AG04449 (cell line): Measurements from ENCODE around the gene DUSP3.

Source experiments
- CTCF ChIA-PET: fragments of 350-600 bp; formaldehyde crosslinking; extraction: SDS; loops from one replicate; lab custom pipeline; 2021; ENCODE audit warnings: antibody characterized with exemption; lab: Yijun Ruan, JAX
- POLR2A ChIA-PET: fragments of 400-600, 350-600 bp; formaldehyde crosslinking; extraction: SDS; loops from one replicate; lab custom pipeline; 2020; ENCODE audit warnings: antibody characterized with exemption, inconsistent platforms; lab: Yijun Ruan, JAX
- DNase-seq: peaks from one replicate; pipeline ENCODE4 v3.0.0-alpha.2; 2010; ENCODE audit warnings: low read depth, low spot score
- H3K4me3 ChIP-seq: 2 replicates; pipeline ENCODE4 v1.5.1; 2011; ENCODE audit warnings: low read depth, mild to moderate bottlenecking, control low read depth, low read length
- TF ChIP-seq, protein P1 (sequence below): IDR thresholded peaks from one replicate; pipeline ENCODE4 v1.5.1; 2011; ENCODE audit warnings: mild to moderate bottlenecking, moderate library complexity, low read length, control low read depth, inconsistent platforms; ENCODE audit not compliant: insufficient read depth; ENCODE audit errors: missing control alignments

DUSP3 gene

DNA sequence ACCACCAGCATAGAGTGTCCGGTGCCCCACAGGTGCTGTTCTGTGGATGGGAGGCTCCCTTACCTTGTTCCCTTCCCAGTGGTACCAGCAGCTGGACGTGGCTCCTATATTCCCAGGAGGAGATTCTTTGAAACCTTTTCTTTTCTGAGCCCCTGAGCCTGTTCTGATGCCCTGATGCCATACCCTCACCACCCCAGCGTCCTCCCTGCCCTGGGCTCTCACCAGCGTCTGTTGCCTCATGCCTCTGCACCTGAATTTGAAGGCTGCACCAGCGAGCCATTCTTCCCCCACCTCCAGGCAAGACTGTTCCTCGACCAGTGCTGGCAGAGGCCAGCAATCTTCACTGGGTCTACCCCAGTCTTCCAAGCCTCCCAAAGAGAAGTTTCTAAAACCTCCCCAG lies 20.7 kb downstream of the DUSP3 start:
- no peak for DNase-seq
- TF ChIP-seq, protein P1, sequence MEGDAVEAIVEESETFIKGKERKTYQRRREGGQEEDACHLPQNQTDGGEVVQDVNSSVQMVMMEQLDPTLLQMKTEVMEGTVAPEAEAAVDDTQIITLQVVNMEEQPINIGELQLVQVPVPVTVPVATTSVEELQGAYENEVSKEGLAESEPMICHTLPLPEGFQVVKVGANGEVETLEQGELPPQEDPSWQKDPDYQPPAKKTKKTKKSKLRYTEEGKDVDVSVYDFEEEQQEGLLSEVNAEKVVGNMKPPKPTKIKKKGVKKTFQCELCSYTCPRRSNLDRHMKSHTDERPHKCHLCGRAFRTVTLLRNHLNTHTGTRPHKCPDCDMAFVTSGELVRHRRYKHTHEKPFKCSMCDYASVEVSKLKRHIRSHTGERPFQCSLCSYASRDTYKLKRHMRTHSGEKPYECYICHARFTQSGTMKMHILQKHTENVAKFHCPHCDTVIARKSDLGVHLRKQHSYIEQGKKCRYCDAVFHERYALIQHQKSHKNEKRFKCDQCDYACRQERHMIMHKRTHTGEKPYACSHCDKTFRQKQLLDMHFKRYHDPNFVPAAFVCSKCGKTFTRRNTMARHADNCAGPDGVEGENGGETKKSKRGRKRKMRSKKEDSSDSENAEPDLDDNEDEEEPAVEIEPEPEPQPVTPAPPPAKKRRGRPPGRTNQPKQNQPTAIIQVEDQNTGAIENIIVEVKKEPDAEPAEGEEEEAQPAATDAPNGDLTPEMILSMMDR, result no peak
- ChIA-PET POLR2A (no interaction called here), CTCF (interaction anchor here (1.0 to 26.6 kb wide), 9 partner anchors 3 to 181 kb away, joined by 3 to 1463 read pairs (median 32); partner anchors contain the start of gene SOST)
- no peak overlapping the region for H3K4me3 ChIP-seq

DNA sequence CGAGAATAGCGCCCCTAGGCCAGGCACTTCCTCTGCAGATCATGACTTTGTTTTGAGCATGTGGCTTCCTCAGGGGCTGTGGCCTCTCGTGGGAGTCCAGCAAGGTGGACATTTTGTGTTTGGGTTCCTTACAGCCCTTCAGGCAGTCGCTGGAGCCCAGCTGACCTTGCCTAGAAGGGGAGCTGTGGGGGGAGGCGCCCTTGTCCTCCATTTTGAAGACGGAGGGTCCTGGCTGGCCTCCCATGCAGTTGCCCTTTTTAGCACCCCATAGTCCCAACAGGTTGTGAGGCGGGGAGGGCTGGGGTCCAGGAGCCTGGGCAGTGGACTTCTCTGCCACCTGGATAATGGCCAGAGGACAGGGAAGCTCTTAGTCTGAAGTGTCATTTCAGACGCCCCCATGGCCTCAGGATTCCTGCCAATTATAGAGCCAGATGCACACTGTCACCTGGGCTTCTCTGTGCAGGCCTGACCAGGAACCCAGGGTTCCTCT lies 21.6 kb downstream of the DUSP3 start:
- no peak overlapping the region for H3K4me3 ChIP-seq
- ChIA-PET POLR2A (no interaction called here), CTCF (interaction anchor here (2.3 to 26.6 kb wide), 6 partner anchors 3 to 181 kb away, joined by 7 to 1463 read pairs (median 232); partner anchors contain the start of gene SOST)
- no peak for DNase-seq
- TF ChIP-seq, protein P1, result no peak

DNA sequence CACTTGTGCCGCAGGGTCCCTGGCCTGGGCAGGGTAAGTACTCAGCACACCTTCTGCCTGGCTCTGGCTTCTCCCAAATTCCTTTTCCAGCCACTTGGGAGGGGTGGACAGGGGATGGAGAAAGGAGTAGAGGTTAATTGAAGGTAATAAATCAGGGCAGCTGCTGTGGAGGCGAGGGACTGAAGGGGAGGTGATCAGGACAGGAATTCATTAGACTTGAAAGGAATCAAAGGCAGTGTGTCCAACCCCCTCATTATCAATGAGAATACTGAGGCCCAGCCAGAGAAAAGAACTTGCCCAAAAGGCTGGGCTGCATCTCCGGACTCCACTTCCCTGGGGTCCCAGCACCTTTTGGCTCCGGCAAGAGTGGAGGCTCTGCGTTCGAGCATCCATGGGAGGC lies 22.6 kb downstream of the DUSP3 start:
- ChIA-PET CTCF (interaction anchor here (1.1 to 26.6 kb wide), 6 partner anchors 4 to 180 kb away, joined by 3 to 1463 read pairs (median 232); partner anchors contain the start of gene SOST), POLR2A (no interaction called here)
- H3K4me3 ChIP-seq, result no peak overlapping the region
- TF ChIP-seq, protein P1, result no peak
- DNase-seq, result no peak

DNA sequence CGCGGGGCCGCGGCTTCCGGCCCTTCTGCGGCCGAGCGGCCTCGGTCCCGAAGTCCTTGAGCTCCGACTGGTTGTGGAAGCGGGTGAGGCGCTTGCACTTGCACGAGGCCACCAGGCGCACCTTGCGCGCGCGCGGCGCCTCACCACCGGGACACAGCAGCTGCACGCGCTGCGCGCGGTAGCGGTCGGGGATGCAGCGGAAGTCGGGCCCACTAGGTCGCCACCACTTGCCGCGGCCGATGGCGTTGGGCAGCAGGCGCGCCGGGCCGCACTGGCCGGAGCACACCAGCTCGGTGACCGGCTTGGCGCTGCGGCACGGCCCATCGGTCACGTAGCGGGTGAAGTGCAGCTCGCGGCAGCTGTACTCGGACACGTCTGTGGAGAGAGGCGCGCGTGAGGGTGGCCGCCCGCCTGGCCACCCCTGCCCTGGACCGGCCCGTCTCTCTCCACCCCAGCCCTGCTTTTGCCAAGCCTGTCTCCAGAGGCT lies 23.3 kb downstream of the DUSP3 start:
- ChIA-PET CTCF (interaction anchor here (1.6 to 26.6 kb wide), 5 partner anchors 5 to 179 kb away, joined by 3 to 1463 read pairs (median 342); partner anchors contain the start of gene SOST), POLR2A (no interaction called here)
- no peak overlapping the region for H3K4me3 ChIP-seq
- no peak for DNase-seq
- TF ChIP-seq, protein P1, result no peak

DNA sequence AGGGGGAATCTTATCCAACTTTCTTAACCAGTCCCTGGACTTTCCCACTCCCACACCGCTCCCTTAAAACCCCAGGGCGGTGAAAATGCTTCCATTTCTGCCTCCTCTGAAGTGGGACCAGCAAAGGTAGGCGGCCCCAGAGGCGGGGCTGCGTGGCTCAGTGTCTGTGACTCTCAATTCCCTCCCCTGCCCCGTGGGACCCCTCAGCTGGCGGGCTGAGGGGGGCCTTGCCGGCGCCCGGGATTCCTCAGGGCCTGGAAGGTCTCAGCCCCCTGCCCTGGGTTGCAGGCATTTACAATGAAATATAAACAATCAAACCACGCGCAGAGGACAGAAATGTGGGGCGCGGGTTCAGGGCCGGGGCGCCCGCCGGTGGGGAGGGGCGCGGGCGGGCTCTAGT lies 23.8 kb downstream of the DUSP3 start:
- H3K4me3 ChIP-seq, result no peak overlapping the region
- CTCF ChIA-PET, result interaction anchor here (1.6 to 26.6 kb wide), 5 partner anchors 6 to 178 kb away, joined by 3 to 1463 read pairs (median 342); partner anchors contain the start of gene SOST

More for the DNA sequence above, 23.8 kb downstream of the DUSP3 start:
- TF ChIP-seq, protein P1, result no peak
- no peak for DNase-seq
- POLR2A ChIA-PET, result no interaction called here
